GM23338 (cell line): ENCODE measurements around the gene KCNAB1. TPM values are rescaled to one million over a fixed set of nuclear protein-coding genes. Genes with fewer than 3 reads are reported as not detected.

Experiments
- ATAC-seq: fragments of 200-7000 bp; cut with Tn5 transposase; 3 replicates; pipeline ENCODE4 v1.9.1; 2020
- DNase-seq: peaks from one replicate; pipeline ENCODE4 v3.0.0-alpha.2; 2015; ENCODE audit warnings: low spot score
- H2AFZ ChIP-seq: fragments of 200-600 bp; sonication (generic); 2 replicates; pipeline ENCODE4 v1.8.0; 2016; ENCODE audit warnings: antibody characterized with exemption, mild to moderate bottlenecking, moderate library complexity
- H3F3A ChIP-seq: fragments of 200-600 bp; sonication (generic); replicated peaks from 2 replicates; pipeline ENCODE4 v1.8.0; 2017; ENCODE audit warnings: antibody characterized with exemption, mixed run types, low read depth
- H3K27ac ChIP-seq: fragments of 200-600 bp; sonication (generic); 2 replicates; pipeline ENCODE4 v1.6.1; 2016; ENCODE audit warnings: low read depth
- H3K27me3 ChIP-seq: fragments of 200-600 bp; sonication (generic); 2 replicates; pipeline ENCODE4 v1.8.0; 2016; ENCODE audit warnings: mild to moderate bottlenecking, mixed run types, moderate library complexity; ENCODE audit not compliant: insufficient read depth
- H3K36me3 ChIP-seq: fragments of 200-600 bp; sonication (generic); 2 replicates; pipeline ENCODE4 v1.8.0; 2016; ENCODE audit warnings: mild to moderate bottlenecking; ENCODE audit not compliant: insufficient read depth
- H3K4me1 ChIP-seq: fragments of 200-600 bp; sonication (generic); 2 replicates; pipeline ENCODE4 v1.8.0; 2016; ENCODE audit warnings: mild to moderate bottlenecking, moderate library complexity; ENCODE audit not compliant: insufficient read depth
- H3K4me2 ChIP-seq: fragments of 200-600 bp; sonication (generic); 2 replicates; pipeline ENCODE4 v1.7.1; 2017; ENCODE audit warnings: mixed run types
- H3K4me3 ChIP-seq: fragments of 200-600 bp; sonication (generic); 2 replicates; pipeline ENCODE4 v1.6.1; 2016; ENCODE audit warnings: mixed run types
- H3K79me2 ChIP-seq: fragments of 200-600 bp; sonication (generic); replicated peaks from 2 replicates; pipeline ENCODE4 v1.8.0; 2017; ENCODE audit warnings: mild to moderate bottlenecking; ENCODE audit not compliant: insufficient read depth
- H3K9me2 ChIP-seq: fragments of 200-600 bp; sonication (generic); 2 replicates; pipeline ENCODE4 v1.8.0; 2017; ENCODE audit not compliant: insufficient read depth
- H4K20me1 ChIP-seq: fragments of 200-600 bp; sonication (generic); replicated peaks from 2 replicates; pipeline ENCODE4 v1.8.0; 2017; ENCODE audit warnings: mild to moderate bottlenecking; ENCODE audit not compliant: insufficient read depth
- H3K27ac Mint-ChIP-seq: 2 replicates; pipeline ENCODE4 v1.8.0; 2020; ENCODE audit warnings: inconsistent platforms, mild to moderate bottlenecking, moderate library complexity, mixed read lengths
- H3K27me3 Mint-ChIP-seq: 3 replicates; pipeline ENCODE4 v1.8.0; 2022; ENCODE audit warnings: low read depth, mild to moderate bottlenecking, moderate library complexity, mixed read lengths, inconsistent platforms; ENCODE audit not compliant: insufficient read depth, poor library complexity
- H3K36me3 Mint-ChIP-seq: 3 replicates; pipeline ENCODE4 v1.8.0; 2021; ENCODE audit warnings: low read depth, mild to moderate bottlenecking, inconsistent platforms, moderate library complexity, mixed read lengths
- H3K4me1 Mint-ChIP-seq: 3 replicates; pipeline ENCODE4 v1.8.0; 2020; ENCODE audit warnings: mild to moderate bottlenecking, inconsistent platforms, mixed read lengths
- H3K4me3 Mint-ChIP-seq: 3 replicates; pipeline ENCODE4 v1.8.0; 2021; ENCODE audit warnings: moderate library complexity, mild to moderate bottlenecking, inconsistent platforms, mixed read lengths
- H3K9me3 Mint-ChIP-seq: 3 replicates; pipeline ENCODE4 v1.8.0; 2020; ENCODE audit warnings: moderate library complexity, mild to moderate bottlenecking, inconsistent platforms, mixed read lengths
- CREB1 ChIP-seq: fragments of 250-450 bp; sonication (Bioruptor Pico); IDR thresholded peaks from 2 replicates; pipeline ENCODE4 v1.5.0; 2020; ENCODE audit warnings: low read depth, mild to moderate bottlenecking, moderate library complexity
- EZH2 ChIP-seq: fragments of 200-600 bp; sonication (generic); IDR thresholded peaks from one replicate; pipeline ENCODE4 v1.8.0; 2017; ENCODE audit warnings: antibody characterized with exemption, mild to moderate bottlenecking, low read depth; ENCODE audit not compliant: unreplicated experiment
- EZH2phosphoT487 ChIP-seq: fragments of 200-600 bp; sonication (generic); IDR thresholded peaks from one replicate; pipeline ENCODE4 v1.8.1; 2018; ENCODE audit warnings: antibody characterized with exemption; ENCODE audit not compliant: unreplicated experiment
- JUNB ChIP-seq: IDR thresholded peaks from one replicate; pipeline ENCODE4 v1.6.1; 2016; ENCODE audit warnings: antibody characterized with exemption; ENCODE audit not compliant: unreplicated experiment
- NANOG ChIP-seq: IDR thresholded peaks from 2 replicates; pipeline ENCODE4 v1.6.1; 2016; ENCODE audit warnings: antibody characterized with exemption, borderline replicate concordance
- POLR2AphosphoS5 ChIP-seq: IDR thresholded peaks from 2 replicates; pipeline ENCODE4 v1.6.1; 2016; ENCODE audit warnings: antibody characterized with exemption, low read depth
- STAT1 ChIP-seq: IDR thresholded peaks from one replicate; pipeline ENCODE4 v1.6.1; 2016; ENCODE audit warnings: antibody characterized with exemption; ENCODE audit not compliant: unreplicated experiment
- ZNF114 ChIP-seq: fragments of 250-450 bp; sonication (Bioruptor Pico); IDR thresholded peaks from 2 replicates; pipeline ENCODE4 v1.5.0; 2020; ENCODE audit warnings: mild to moderate bottlenecking, moderate library complexity
- ZNF331 ChIP-seq: fragments of 250-450 bp; sonication (Bioruptor Pico); IDR thresholded peaks from 2 replicates; pipeline ENCODE4 v1.5.0; 2020; ENCODE audit warnings: low read depth, mild to moderate bottlenecking, moderate library complexity
- polyA plus RNA-seq: library from polyadenylated mRNA; unstranded; fragments of >200 nt; fragmentation: Nextera tagmentation; extraction: Ambion mirVana; gene quantifications from 2 replicates; pipeline ENCODE4 v1.2.1, GENCODE V29; 2016
- total RNA-seq: library from RNA; depleted of rRNA; stranded (reverse); fragments of >200 nt; shearing (Covaris generic); gene quantifications from 2 replicates; pipeline ENCODE4 v1.2.3, GENCODE V29; 2014
- TF ChIP-seq, protein P1 (sequence below): fragments of 250-450 bp; sonication (Bioruptor Pico); IDR thresholded peaks from 2 replicates; pipeline ENCODE4 v1.5.0; 2020; ENCODE audit warnings: mild to moderate bottlenecking, moderate library complexity
- TF ChIP-seq, protein P2 (sequence below), 2 experiments: fragments of 200-600 bp in 1 of 2; sonication (generic) in 1 of 2; conservative IDR thresholded peaks; 2 replicates each; pipeline versions ENCODE4 v1.5.1 to v1.6.1; 2016 to 2017; ENCODE audit warnings: antibody characterized with exemption in 2 of 2, low read depth in 2 of 2, mild to moderate bottlenecking in 2 of 2, moderate library complexity in 1 of 2
- TF ChIP-seq, protein P3 (sequence below): IDR thresholded peaks from one replicate; pipeline ENCODE4 v1.6.1; 2018; ENCODE audit warnings: antibody characterized with exemption; ENCODE audit not compliant: unreplicated experiment
- TF ChIP-seq, protein P4 (sequence below): IDR thresholded peaks from 2 replicates; pipeline ENCODE4 v1.6.1; 2016; ENCODE audit warnings: antibody characterized with exemption

KCNAB1 gene
- total and polyA plus RNA-seq, 2 experiments from 2014 or later, result 0.69 to 2.6 TPM

DNA sequence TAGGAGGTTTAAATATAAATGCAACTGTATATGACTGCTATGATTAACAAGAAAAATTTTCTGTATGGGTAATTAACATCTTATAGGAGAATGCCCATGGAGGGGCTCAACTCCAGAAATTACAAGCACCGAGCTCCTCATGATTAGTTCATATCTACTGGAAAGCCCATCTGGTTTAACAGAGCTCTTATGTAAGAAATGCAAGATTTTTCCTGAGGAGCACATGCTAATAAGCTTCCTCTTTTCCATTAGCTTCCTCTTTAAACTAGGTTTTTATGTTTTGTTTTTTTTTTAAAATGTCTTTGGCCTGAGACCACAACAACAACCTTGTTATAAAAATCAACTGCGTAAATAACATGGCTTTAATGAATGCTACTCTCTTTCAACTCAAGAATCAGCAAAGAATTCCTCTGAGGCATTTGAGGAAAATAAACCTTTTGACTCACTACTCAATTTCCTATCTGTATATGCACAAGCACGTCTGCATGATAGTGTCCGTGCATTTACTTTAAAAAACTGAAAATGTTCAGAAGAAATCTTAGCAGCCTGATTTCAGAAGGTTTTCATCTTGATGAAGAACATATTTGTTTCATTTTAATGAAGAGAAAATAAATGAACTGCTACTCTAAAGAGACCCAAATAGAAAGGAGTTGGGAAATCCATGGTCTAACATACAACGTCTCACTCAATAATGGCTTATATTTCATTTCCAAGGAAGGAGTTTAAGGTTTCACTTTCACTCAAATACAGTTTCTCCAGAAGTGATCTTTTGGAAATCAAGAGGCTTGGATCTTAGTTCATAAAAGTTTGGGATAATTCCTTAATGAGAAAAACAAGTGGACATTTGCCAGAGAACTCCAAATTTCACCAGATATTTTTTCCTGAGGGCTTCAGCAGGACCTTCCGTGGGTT lies 180.8 kb downstream of the KCNAB1 start:
- Mint-ChIP-seq H3K36me3 (no peaks in the 10 kb centered on the region), H3K27me3 (no peaks in the 10 kb centered on the region), H3K4me3 (no peak overlapping the region), H3K9me3 (no peaks in the 10 kb centered on the region), H3K4me1 (peaks cover 7% of the 10 kb centered on the region; the same call in 2 of the 3 replicates), H3K27ac (no peak overlapping the region)
- no peaks in the 10 kb centered on the region for H3K79me2 ChIP-seq
- H3F3A ChIP-seq, result no peaks in the 10 kb centered on the region
- H3K27me3 ChIP-seq, result no peaks in the 10 kb centered on the region
- TF ChIP-seq EZH2phosphoT487 (no peak), STAT1 (no peak), NANOG (no peak), POLR2AphosphoS5 (no peak), EZH2 (no peak), JUNB (no peak), ZNF331 (CRISPR knock-in tag) (no peak), CREB1 (CRISPR knock-in tag) (no peak), ZNF114 (CRISPR knock-in tag) (no peak)
- TF ChIP-seq, protein P1, sequence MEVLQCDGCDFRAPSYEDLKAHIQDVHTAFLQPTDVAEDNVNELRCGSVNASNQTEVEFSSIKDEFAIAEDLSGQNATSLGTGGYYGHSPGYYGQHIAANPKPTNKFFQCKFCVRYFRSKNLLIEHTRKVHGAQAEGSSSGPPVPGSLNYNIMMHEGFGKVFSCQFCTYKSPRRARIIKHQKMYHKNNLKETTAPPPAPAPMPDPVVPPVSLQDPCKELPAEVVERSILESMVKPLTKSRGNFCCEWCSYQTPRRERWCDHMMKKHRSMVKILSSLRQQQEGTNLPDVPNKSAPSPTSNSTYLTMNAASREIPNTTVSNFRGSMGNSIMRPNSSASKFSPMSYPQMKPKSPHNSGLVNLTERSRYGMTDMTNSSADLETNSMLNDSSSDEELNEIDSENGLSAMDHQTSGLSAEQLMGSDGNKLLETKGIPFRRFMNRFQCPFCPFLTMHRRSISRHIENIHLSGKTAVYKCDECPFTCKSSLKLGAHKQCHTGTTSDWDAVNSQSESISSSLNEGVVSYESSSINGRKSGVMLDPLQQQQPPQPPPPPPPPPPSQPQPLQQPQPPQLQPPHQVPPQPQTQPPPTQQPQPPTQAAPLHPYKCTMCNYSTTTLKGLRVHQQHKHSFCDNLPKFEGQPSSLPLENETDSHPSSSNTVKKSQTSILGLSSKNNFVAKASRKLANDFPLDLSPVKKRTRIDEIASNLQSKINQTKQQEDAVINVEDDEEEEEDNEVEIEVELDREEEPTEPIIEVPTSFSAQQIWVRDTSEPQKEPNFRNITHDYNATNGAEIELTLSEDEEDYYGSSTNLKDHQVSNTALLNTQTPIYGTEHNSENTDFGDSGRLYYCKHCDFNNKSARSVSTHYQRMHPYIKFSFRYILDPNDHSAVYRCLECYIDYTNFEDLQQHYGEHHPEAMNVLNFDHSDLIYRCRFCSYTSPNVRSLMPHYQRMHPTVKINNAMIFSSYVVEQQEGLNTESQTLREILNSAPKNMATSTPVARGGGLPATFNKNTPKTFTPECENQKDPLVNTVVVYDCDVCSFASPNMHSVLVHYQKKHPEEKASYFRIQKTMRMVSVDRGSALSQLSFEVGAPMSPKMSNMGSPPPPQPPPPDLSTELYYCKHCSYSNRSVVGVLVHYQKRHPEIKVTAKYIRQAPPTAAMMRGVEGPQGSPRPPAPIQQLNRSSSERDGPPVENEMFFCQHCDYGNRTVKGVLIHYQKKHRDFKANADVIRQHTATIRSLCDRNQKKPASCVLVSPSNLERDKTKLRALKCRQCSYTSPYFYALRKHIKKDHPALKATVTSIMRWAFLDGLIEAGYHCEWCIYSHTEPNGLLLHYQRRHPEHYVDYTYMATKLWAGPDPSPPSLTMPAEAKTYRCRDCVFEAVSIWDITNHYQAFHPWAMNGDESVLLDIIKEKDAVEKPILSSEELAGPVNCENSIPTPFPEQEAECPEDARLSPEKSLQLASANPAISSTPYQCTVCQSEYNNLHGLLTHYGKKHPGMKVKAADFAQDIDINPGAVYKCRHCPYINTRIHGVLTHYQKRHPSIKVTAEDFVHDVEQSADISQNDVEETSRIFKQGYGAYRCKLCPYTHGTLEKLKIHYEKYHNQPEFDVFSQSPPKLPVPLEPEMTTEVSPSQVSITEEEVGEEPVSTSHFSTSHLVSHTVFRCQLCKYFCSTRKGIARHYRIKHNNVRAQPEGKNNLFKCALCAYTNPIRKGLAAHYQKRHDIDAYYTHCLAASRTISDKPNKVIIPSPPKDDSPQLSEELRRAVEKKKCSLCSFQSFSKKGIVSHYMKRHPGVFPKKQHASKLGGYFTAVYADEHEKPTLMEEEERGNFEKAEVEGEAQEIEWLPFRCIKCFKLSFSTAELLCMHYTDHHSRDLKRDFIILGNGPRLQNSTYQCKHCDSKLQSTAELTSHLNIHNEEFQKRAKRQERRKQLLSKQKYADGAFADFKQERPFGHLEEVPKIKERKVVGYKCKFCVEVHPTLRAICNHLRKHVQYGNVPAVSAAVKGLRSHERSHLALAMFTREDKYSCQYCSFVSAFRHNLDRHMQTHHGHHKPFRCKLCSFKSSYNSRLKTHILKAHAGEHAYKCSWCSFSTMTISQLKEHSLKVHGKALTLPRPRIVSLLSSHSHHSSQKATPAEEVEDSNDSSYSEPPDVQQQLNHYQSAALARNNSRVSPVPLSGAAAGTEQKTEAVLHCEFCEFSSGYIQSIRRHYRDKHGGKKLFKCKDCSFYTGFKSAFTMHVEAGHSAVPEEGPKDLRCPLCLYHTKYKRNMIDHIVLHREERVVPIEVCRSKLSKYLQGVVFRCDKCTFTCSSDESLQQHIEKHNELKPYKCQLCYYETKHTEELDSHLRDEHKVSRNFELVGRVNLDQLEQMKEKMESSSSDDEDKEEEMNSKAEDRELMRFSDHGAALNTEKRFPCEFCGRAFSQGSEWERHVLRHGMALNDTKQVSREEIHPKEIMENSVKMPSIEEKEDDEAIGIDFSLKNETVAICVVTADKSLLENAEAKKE (CRISPR knock-in tag), result no peak
- TF ChIP-seq, protein P2, sequence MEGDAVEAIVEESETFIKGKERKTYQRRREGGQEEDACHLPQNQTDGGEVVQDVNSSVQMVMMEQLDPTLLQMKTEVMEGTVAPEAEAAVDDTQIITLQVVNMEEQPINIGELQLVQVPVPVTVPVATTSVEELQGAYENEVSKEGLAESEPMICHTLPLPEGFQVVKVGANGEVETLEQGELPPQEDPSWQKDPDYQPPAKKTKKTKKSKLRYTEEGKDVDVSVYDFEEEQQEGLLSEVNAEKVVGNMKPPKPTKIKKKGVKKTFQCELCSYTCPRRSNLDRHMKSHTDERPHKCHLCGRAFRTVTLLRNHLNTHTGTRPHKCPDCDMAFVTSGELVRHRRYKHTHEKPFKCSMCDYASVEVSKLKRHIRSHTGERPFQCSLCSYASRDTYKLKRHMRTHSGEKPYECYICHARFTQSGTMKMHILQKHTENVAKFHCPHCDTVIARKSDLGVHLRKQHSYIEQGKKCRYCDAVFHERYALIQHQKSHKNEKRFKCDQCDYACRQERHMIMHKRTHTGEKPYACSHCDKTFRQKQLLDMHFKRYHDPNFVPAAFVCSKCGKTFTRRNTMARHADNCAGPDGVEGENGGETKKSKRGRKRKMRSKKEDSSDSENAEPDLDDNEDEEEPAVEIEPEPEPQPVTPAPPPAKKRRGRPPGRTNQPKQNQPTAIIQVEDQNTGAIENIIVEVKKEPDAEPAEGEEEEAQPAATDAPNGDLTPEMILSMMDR (conservative IDR thresholded peaks at IDR 0.05; ENCODE audit: low read depth in 2 of 2), result no peak
- TF ChIP-seq, protein P3, sequence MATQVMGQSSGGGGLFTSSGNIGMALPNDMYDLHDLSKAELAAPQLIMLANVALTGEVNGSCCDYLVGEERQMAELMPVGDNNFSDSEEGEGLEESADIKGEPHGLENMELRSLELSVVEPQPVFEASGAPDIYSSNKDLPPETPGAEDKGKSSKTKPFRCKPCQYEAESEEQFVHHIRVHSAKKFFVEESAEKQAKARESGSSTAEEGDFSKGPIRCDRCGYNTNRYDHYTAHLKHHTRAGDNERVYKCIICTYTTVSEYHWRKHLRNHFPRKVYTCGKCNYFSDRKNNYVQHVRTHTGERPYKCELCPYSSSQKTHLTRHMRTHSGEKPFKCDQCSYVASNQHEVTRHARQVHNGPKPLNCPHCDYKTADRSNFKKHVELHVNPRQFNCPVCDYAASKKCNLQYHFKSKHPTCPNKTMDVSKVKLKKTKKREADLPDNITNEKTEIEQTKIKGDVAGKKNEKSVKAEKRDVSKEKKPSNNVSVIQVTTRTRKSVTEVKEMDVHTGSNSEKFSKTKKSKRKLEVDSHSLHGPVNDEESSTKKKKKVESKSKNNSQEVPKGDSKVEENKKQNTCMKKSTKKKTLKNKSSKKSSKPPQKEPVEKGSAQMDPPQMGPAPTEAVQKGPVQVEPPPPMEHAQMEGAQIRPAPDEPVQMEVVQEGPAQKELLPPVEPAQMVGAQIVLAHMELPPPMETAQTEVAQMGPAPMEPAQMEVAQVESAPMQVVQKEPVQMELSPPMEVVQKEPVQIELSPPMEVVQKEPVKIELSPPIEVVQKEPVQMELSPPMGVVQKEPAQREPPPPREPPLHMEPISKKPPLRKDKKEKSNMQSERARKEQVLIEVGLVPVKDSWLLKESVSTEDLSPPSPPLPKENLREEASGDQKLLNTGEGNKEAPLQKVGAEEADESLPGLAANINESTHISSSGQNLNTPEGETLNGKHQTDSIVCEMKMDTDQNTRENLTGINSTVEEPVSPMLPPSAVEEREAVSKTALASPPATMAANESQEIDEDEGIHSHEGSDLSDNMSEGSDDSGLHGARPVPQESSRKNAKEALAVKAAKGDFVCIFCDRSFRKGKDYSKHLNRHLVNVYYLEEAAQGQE, result no peak
- TF ChIP-seq, protein P4, sequence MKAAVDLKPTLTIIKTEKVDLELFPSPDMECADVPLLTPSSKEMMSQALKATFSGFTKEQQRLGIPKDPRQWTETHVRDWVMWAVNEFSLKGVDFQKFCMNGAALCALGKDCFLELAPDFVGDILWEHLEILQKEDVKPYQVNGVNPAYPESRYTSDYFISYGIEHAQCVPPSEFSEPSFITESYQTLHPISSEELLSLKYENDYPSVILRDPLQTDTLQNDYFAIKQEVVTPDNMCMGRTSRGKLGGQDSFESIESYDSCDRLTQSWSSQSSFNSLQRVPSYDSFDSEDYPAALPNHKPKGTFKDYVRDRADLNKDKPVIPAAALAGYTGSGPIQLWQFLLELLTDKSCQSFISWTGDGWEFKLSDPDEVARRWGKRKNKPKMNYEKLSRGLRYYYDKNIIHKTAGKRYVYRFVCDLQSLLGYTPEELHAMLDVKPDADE, result no peak
- H4K20me1 ChIP-seq, result no peaks in the 10 kb centered on the region
- H2AFZ ChIP-seq, result no peak overlapping the region
- no peak overlapping the region for H3K4me3 ChIP-seq
- no peak overlapping the region for H3K27ac ChIP-seq
- peaks cover 5% of the 10 kb centered on the region for H3K4me1 ChIP-seq
- ATAC-seq (no peak), DNase-seq (no peak)
- H3K36me3 ChIP-seq, result no peaks in the 10 kb centered on the region
- no peak overlapping the region for H3K4me2 ChIP-seq
- no peaks in the 10 kb centered on the region for H3K9me2 ChIP-seq
